ENCODE results near the gene MFAP2.
"Not testable (repeated sequence)": the region's sequence is repeated elsewhere in the genome, so short reads cannot be mapped to it uniquely, and the experiment has no call there.

Gene MFAP2

GRCh38 chr1:16960560-16961296, 19.7 kb downstream of the MFAP2 start:
- H3K27me3 ChIP-seq (ENCODE audit: control insufficient read depth, insufficient read depth, low read length) = no peaks in the 10 kb centered on the region
- peak overlapping the region; percentile 51 for H3K4me3 ChIP-seq (ENCODE audit: low read depth, low read length)
- H3K4me1 ChIP-seq (ENCODE audit: control insufficient read depth, insufficient read depth, low read length) = peaks cover 3% of the 10 kb centered on the region; the same call in 1 of the 2 replicates
- H3K36me3 ChIP-seq (ENCODE audit: control insufficient read depth, insufficient read depth, low read length) = peaks cover 40% of the 10 kb centered on the region
- peak overlapping the region; percentile 46 for H3K9ac ChIP-seq (ENCODE audit: low read length)
- no peaks in the 10 kb centered on the region for H3K9me3 ChIP-seq (ENCODE audit: control insufficient read depth, insufficient read depth, low read depth, low read length)
- no peak overlapping the region for H3K27ac ChIP-seq (ENCODE audit: low read depth, low read length)

DNA sequence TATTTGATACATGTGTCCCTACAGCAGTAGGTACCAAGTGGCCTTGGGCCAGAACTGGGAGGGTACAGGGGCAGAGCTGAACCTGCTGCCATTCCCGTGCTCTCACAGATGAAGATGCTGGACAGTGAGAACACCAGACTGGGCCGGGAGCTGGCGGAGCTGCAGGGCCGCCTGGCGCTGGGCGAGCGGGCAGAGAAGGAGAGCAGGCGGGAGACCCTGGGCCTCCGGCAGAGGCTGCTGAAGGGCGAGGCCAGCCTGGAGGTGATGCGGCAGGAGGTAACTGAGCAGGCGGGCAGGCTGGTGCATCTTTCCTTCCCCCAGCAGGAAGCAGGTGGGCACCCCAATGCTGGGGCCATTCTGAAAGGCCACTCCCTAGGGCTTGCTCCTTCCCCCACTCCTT, 21.9 kb downstream of the MFAP2 start:
- H3K4me3 ChIP-seq (ENCODE audit: low read depth, low read length) = no peak overlapping the region
- peaks cover 3% of the 10 kb centered on the region; the same call in 1 of the 2 replicates for H3K4me1 ChIP-seq (ENCODE audit: control insufficient read depth, insufficient read depth, low read length)
- no peaks in the 10 kb centered on the region for H3K9me3 ChIP-seq (ENCODE audit: control insufficient read depth, insufficient read depth, low read depth, low read length)
- peaks cover 47% of the 10 kb centered on the region for H3K36me3 ChIP-seq (ENCODE audit: control insufficient read depth, insufficient read depth, low read length)
- no peak overlapping the region for H3K9ac ChIP-seq (ENCODE audit: low read length)
- no peaks in the 10 kb centered on the region for H3K27me3 ChIP-seq (ENCODE audit: control insufficient read depth, insufficient read depth, low read length)
- no peak overlapping the region for H3K27ac ChIP-seq (ENCODE audit: low read depth, low read length)

- no peak overlapping the region for H3K4me3 ChIP-seq (ENCODE audit: low read depth, low read length)
- peaks cover 3% of the 10 kb centered on the region; the same call in 1 of the 2 replicates for H3K4me1 ChIP-seq (ENCODE audit: control insufficient read depth, insufficient read depth, low read length)
- H3K9ac ChIP-seq (ENCODE audit: low read length) = no peak overlapping the region
- H3K27ac ChIP-seq (ENCODE audit: low read depth, low read length) = no peak overlapping the region
- H3K27me3 ChIP-seq (ENCODE audit: control insufficient read depth, insufficient read depth, low read length) = no peaks in the 10 kb centered on the region
- peaks cover 47% of the 10 kb centered on the region for H3K36me3 ChIP-seq (ENCODE audit: control insufficient read depth, insufficient read depth, low read length)
- no peaks in the 10 kb centered on the region for H3K9me3 ChIP-seq (ENCODE audit: control insufficient read depth, insufficient read depth, low read depth, low read length)
Observed at GRCh38 chr1:16957731-16958130, 22.7 kb downstream of the MFAP2 start.

- no peaks in the 10 kb centered on the region for H3K9me3 ChIP-seq (ENCODE audit: control insufficient read depth, insufficient read depth, low read depth, low read length)
- H3K36me3 ChIP-seq (ENCODE audit: control insufficient read depth, insufficient read depth, low read length) = peaks cover 47% of the 10 kb centered on the region
- no peak overlapping the region for H3K27ac ChIP-seq (ENCODE audit: low read depth, low read length)
- no peaks in the 10 kb centered on the region for H3K27me3 ChIP-seq (ENCODE audit: control insufficient read depth, insufficient read depth, low read length)
- H3K9ac ChIP-seq (ENCODE audit: low read length) = no peak overlapping the region
- H3K4me3 ChIP-seq (ENCODE audit: low read depth, low read length) = no peak overlapping the region
- peaks cover 3% of the 10 kb centered on the region; the same call in 1 of the 2 replicates for H3K4me1 ChIP-seq (ENCODE audit: control insufficient read depth, insufficient read depth, low read length)
Observed at GRCh38 chr1:16956775-16957174, 23.6 kb downstream of the MFAP2 start.

DNA sequence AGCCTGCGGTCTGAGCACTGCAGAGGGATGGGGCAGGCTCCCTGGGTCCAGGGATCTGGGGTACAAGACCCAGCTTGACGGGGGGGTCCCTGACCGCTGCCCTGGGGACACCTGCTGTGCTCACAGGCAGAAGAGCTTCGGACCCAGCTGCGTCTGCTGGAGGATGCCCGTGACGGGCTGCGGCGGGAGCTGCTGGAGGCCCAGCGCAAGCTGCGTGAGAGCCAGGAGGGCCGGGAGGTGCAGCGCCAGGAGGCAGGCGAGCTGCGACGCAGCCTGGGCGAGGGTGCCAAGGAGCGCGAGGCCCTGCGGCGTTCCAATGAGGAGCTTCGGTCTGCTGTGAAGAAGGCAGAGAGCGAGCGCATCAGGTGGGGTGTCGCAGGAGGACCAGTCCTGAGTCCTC, 25.2 kb downstream of the MFAP2 start:
- no peaks in the 10 kb centered on the region for H3K4me1 ChIP-seq (ENCODE audit: control insufficient read depth, insufficient read depth, low read length)
- peaks cover 47% of the 10 kb centered on the region for H3K36me3 ChIP-seq (ENCODE audit: control insufficient read depth, insufficient read depth, low read length)
- no peak overlapping the region for H3K27ac ChIP-seq (ENCODE audit: low read depth, low read length)
- no peaks in the 10 kb centered on the region for H3K27me3 ChIP-seq (ENCODE audit: control insufficient read depth, insufficient read depth, low read length)
- no peak overlapping the region for H3K9ac ChIP-seq (ENCODE audit: low read length)
- H3K4me3 ChIP-seq (ENCODE audit: low read depth, low read length) = no peak overlapping the region
- no peaks in the 10 kb centered on the region for H3K9me3 ChIP-seq (ENCODE audit: control insufficient read depth, insufficient read depth, low read depth, low read length)

GRCh38 chr1:16954579-16954978, 25.8 kb downstream of the MFAP2 start:
- H3K27ac ChIP-seq (ENCODE audit: low read depth, low read length) = no peak overlapping the region
- H3K4me3 ChIP-seq (ENCODE audit: low read depth, low read length) = no peak overlapping the region
- H3K9me3 ChIP-seq (ENCODE audit: control insufficient read depth, insufficient read depth, low read depth, low read length) = no peaks in the 10 kb centered on the region
- H3K4me1 ChIP-seq (ENCODE audit: control insufficient read depth, insufficient read depth, low read length) = no peaks in the 10 kb centered on the region
- peaks cover 47% of the 10 kb centered on the region for H3K36me3 ChIP-seq (ENCODE audit: control insufficient read depth, insufficient read depth, low read length)
- H3K9ac ChIP-seq (ENCODE audit: low read length) = no peak overlapping the region
- no peaks in the 10 kb centered on the region for H3K27me3 ChIP-seq (ENCODE audit: control insufficient read depth, insufficient read depth, low read length)

DNA sequence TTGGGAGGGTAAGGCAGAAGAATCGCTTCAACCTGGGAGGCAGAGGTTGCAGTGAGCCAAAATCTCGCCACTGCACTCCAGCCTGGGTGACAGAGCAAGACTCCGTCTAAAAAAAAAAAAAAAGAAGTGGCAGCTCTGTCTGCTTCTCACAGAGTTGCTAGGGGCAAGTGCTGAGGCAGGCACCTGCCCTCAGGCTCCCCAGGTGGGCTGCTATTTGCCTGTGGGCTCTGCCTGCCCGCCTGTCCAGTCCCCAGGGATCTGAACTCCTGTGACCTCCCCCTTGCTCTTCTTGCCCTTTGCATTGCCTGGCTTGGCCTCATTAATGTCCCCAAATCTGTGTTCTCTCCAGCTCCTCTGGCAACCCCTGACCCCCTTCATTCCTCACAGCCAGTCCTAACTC, 28.0 kb downstream of the MFAP2 start:
- not testable (repeated sequence) for H3K4me1 ChIP-seq (ENCODE audit: control insufficient read depth, insufficient read depth, low read length); H3K9ac ChIP-seq (ENCODE audit: low read length); H3K27ac ChIP-seq (ENCODE audit: low read depth, low read length); H3K9me3 ChIP-seq (ENCODE audit: control insufficient read depth, insufficient read depth, low read depth, low read length); H3K27me3 ChIP-seq (ENCODE audit: control insufficient read depth, insufficient read depth, low read length); H3K4me3 ChIP-seq (ENCODE audit: low read depth, low read length)
- peaks cover 47% of the 10 kb centered on the region for H3K36me3 ChIP-seq (ENCODE audit: control insufficient read depth, insufficient read depth, low read length)

- H3K27me3 ChIP-seq (ENCODE audit: control insufficient read depth, insufficient read depth, low read length); H3K9me3 ChIP-seq (ENCODE audit: control insufficient read depth, insufficient read depth, low read depth, low read length); H3K27ac ChIP-seq (ENCODE audit: low read depth, low read length); H3K4me3 ChIP-seq (ENCODE audit: low read depth, low read length); H3K4me1 ChIP-seq (ENCODE audit: control insufficient read depth, insufficient read depth, low read length); H3K9ac ChIP-seq (ENCODE audit: low read length): not testable (repeated sequence)
- peaks cover 41% of the 10 kb centered on the region for H3K36me3 ChIP-seq (ENCODE audit: control insufficient read depth, insufficient read depth, low read length)
Observed at GRCh38 chr1:16949026-16949425, 31.4 kb downstream of the MFAP2 start.

GRCh38 chr1:16948282-16948891, 32.0 kb downstream of the MFAP2 start:
- H3K9ac ChIP-seq (ENCODE audit: low read length); H3K4me3 ChIP-seq (ENCODE audit: low read depth, low read length); H3K27ac ChIP-seq (ENCODE audit: low read depth, low read length); H3K4me1 ChIP-seq (ENCODE audit: control insufficient read depth, insufficient read depth, low read length); H3K9me3 ChIP-seq (ENCODE audit: control insufficient read depth, insufficient read depth, low read depth, low read length); H3K27me3 ChIP-seq (ENCODE audit: control insufficient read depth, insufficient read depth, low read length): not testable (repeated sequence)
- H3K36me3 ChIP-seq (ENCODE audit: control insufficient read depth, insufficient read depth, low read length) = peaks cover 47% of the 10 kb centered on the region

- Histone ChIP-seq H3K4me1 (ENCODE audit: control insufficient read depth, insufficient read depth, low read length) (no peaks in the 10 kb centered on the region), H3K27me3 (ENCODE audit: control insufficient read depth, insufficient read depth, low read length) (no peaks in the 10 kb centered on the region), H3K9me3 (ENCODE audit: control insufficient read depth, insufficient read depth, low read depth, low read length) (no peaks in the 10 kb centered on the region), H3K9ac (ENCODE audit: low read length) (no peak overlapping the region), H3K36me3 (ENCODE audit: control insufficient read depth, insufficient read depth, low read length) (peaks cover 58% of the 10 kb centered on the region), H3K4me3 (ENCODE audit: low read depth, low read length) (no peak overlapping the region), H3K27ac (ENCODE audit: low read depth, low read length) (no peak overlapping the region)
Observed at GRCh38 chr1:16946646-16947045, 33.8 kb downstream of the MFAP2 start.

DNA sequence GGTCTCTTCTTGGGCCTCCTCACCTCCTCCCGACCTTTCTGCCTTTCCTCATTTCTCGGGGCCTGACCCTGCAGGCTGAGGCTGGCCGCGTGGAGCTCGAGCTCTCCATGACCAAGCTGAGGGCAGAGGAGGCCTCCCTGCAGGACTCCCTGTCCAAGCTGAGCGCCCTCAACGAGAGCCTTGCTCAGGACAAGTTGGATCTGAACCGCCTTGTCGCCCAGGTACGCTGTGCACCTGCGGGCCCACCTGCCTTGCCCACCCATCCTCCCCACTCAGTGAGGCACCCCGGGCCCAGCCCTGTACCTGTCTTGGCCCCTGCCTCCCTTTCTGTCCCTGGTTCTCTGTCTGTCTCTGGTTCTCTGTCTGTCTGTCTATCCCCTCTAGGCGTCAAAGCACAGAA, 34.2 kb downstream of the MFAP2 start:
- H3K9me3 ChIP-seq (ENCODE audit: control insufficient read depth, insufficient read depth, low read depth, low read length); H3K9ac ChIP-seq (ENCODE audit: low read length); H3K4me1 ChIP-seq (ENCODE audit: control insufficient read depth, insufficient read depth, low read length); H3K27me3 ChIP-seq (ENCODE audit: control insufficient read depth, insufficient read depth, low read length); H3K4me3 ChIP-seq (ENCODE audit: low read depth, low read length); H3K27ac ChIP-seq (ENCODE audit: low read depth, low read length): not testable (repeated sequence)
- peaks cover 60% of the 10 kb centered on the region for H3K36me3 ChIP-seq (ENCODE audit: control insufficient read depth, insufficient read depth, low read length)
